Right lobe of liver (tissue), 4 donors: Measurements from ENCODE around the gene CCDC178.

ENCODE experiments used
- POLR2A ChIP-seq: fragments of 450-650 bp; IDR thresholded peaks from one replicate; pipeline ENCODE4 v1.6.1; 2017; ENCODE audit warnings: antibody characterized with exemption, mild to moderate bottlenecking
- TF ChIP-seq, protein P1 (sequence below), 4 donors: fragments of 200-600 bp in 3 of 4; fragments of 450-650 bp in 1 of 4; IDR thresholded peaks; one replicate each; pipeline versions ENCODE4 v1.5.1 to v1.8.0; 2016 to 2022; ENCODE audit warnings: antibody characterized with exemption in 4 of 4, mild to moderate bottlenecking in 2 of 4
- donor health status: DM: no; HTN: no; CAD: no.
- donor health status: DM: no; HTN: no; CAD: no.
- donor health status: DM: no; HTN: yes; CAD: no.

DNA sequence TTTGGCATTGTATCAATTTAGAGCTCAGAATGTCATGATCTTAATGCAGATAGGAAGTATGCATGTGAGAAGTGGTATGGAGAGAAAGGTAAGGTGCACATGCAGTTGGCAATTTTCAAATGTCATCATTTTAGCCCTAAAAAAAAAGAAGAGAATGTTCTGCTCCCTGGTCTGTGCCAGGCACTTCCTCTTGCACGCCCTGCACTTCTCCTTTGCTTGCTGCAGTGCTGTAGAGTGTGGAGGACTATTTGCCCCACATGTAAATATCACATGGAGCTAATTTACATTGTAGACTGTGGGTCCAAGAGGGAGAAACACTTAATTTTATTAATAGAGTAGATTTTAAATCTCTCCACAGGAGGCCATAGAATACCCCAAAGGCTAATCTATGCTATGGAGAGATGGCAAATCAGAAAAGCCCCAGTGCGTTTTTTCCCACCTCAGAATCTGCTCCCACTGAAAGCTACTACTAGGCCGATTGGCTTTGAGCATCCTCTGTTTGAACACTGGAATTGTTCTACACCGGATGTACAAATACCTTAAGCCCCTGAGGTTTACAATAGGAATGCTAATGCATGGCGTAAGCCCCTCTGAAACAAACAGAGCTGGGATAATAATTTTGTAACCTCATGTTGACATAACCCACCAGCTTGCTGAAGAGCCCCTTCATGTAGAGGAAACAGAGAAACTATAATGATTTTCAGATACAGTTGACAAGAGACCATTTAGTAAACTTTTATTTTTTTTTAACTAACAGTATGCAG lies 530.5 kb downstream of the CCDC178 start:
- TF ChIP-seq, protein P1, sequence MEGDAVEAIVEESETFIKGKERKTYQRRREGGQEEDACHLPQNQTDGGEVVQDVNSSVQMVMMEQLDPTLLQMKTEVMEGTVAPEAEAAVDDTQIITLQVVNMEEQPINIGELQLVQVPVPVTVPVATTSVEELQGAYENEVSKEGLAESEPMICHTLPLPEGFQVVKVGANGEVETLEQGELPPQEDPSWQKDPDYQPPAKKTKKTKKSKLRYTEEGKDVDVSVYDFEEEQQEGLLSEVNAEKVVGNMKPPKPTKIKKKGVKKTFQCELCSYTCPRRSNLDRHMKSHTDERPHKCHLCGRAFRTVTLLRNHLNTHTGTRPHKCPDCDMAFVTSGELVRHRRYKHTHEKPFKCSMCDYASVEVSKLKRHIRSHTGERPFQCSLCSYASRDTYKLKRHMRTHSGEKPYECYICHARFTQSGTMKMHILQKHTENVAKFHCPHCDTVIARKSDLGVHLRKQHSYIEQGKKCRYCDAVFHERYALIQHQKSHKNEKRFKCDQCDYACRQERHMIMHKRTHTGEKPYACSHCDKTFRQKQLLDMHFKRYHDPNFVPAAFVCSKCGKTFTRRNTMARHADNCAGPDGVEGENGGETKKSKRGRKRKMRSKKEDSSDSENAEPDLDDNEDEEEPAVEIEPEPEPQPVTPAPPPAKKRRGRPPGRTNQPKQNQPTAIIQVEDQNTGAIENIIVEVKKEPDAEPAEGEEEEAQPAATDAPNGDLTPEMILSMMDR (IDR thresholded peaks at IDR 0.05) = no peak
- no peak for TF ChIP-seq POLR2A
